Activated T-helper 1 cell treated with anti-CD3 and anti-CD28 coated beads, Interleukin-12 subunit alpha, Interleukin-12 subunit beta, Interleukin-2, Interleukin-4 antibody, amounts not matched to agents 30 ng/mL and 10 ng/mL and 1 ng/mL, durations not matched to agents 14 hours and 24 hours and 36 hours (primary cell): Measurements from ENCODE around the gene TENT5A. TPM values are rescaled to one million over a fixed set of nuclear protein-coding genes. Genes with fewer than 3 reads are reported as not detected.

Source experiments
- DNase-seq: peaks from one replicate; pipeline ENCODE4 v3.0.0; 2021; ENCODE audit warnings: low spot score
- H3K27ac Mint-ChIP-seq: one replicate; pipeline ENCODE4 v1.8.0; 2021; ENCODE audit warnings: mild to moderate bottlenecking, mixed read lengths
- H3K27me3 Mint-ChIP-seq: one replicate; pipeline ENCODE4 v1.8.0; 2022; ENCODE audit warnings: mild to moderate bottlenecking, moderate library complexity, mixed read lengths; ENCODE audit not compliant: insufficient read depth
- H3K36me3 Mint-ChIP-seq: one replicate; pipeline ENCODE4 v1.8.0; 2021; ENCODE audit warnings: low read depth, mixed read lengths
- H3K4me1 Mint-ChIP-seq: one replicate; pipeline ENCODE4 v1.8.0; 2021; ENCODE audit warnings: low read depth, mixed read lengths
- H3K4me3 Mint-ChIP-seq: one replicate; pipeline ENCODE4 v1.8.0; 2021; ENCODE audit warnings: mild to moderate bottlenecking, moderate library complexity, mixed read lengths
- H3K9me3 Mint-ChIP-seq: one replicate; pipeline ENCODE4 v1.8.0; 2021; ENCODE audit warnings: mixed read lengths
- intact Hi-C: fragments of 100-400 bp; cut with micrococcal nuclease; formaldehyde crosslinking; loops from one replicate; pipeline ENCODE4 v1.15.1; 2024
- total RNA-seq: library from RNA; stranded (reverse); gene quantifications from 2 replicates; pipeline ENCODE4 v1.2.3, GENCODE V29; 2022

The TENT5A gene
- total RNA-seq, 1 donor from 2014 or later, result 0.34 TPM

DNA sequence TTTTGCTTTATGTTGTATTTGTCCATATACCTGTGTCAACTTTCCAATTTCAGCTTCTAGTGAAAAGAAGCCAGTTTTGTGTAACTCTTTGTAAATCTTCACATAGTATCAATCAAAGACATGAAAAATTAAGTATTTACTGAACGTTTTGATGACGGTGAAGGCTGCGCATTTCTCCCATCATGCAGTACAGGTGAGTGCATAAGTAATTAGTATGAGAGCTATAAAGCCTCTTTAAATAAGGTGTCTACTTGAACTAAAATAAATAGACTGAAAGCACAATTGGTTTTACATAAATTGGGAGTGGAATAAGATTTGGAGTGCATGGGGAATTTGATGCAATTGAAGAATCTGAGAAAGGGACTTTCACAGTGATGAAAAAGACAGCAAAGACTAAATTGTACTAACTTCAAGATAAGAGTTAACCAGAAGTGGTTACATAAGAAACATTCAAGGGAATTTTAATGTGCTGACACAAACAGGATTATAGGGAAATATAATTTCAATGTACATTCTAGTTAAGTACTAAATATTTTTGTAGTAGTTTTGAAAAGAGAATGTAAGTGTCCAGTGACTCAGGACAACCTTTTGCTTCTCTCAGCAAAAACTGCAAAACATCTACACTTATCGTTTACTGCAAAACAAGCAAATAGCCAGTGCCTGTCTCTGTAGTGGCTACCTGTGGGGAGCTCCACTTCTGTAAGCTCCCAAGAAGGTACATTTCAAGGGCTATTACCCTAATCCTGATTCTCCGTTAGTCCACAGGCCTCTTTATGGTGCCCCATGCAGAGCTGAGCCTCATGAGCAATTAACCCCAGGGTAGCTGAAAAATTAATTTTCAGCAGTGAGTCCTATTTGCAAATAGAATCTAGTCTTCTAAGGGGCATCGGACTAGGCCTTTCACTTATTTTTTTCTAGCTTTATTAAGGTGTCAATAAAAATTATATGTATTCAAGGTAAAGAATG lies 13.0 kb downstream of the TENT5A start:
- H3K27me3 Mint-ChIP-seq, result no peaks in the 10 kb centered on the region

GRCh38 chr6:81736428-81736827 lies 16.1 kb downstream of the TENT5A start:
- no peak for DNase-seq
- Mint-ChIP-seq H3K9me3 (no peaks in the 10 kb centered on the region), H3K4me3 (no peak overlapping the region), H3K27ac (no peak overlapping the region), H3K4me1 (no peaks in the 10 kb centered on the region), H3K36me3 (no peaks in the 10 kb centered on the region), H3K27me3 (no peaks in the 10 kb centered on the region)
- intact Hi-C loops, result no loop called here

More for the DNA sequence above, 13.0 kb downstream of the TENT5A start:
- Mint-ChIP-seq H3K27ac (no peak overlapping the region), H3K36me3 (no peaks in the 10 kb centered on the region), H3K4me3 (no peak overlapping the region), H3K9me3 (no peaks in the 10 kb centered on the region), H3K4me1 (no peaks in the 10 kb centered on the region)
- no peak for DNase-seq
- intact Hi-C loops, result no loop called here

DNA sequence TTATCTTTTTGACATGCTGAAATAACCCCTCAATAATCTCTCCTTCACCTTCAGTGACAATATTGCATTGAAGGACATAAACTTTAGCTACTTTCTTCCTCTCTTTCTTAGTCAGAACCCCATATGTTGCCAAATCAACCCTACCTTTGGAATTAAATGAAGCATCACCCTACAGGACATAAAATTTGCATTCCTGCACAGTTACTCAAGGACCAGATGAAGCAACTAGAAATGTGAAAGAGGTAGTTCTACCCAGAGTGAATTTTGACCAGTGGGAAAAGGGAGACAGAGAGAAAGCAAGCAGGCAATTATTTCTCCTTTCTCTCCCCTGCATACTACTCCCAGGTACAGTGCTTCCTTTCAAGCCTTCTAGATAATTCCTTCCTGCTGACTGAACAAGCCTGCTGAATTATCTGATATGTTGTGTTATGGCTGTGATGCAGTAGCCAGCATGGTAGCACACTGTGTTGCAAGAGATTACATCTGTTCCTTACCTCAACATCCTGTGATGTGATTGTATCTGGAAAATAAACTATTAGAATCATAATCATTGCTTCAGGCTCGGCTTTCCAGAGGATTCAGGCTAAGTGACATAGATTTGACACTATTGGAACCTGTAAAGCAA lies 16.6 kb downstream of the TENT5A start:
- H3K36me3 Mint-ChIP-seq, result no peaks in the 10 kb centered on the region
- no peaks in the 10 kb centered on the region for H3K27me3 Mint-ChIP-seq
- no peaks in the 10 kb centered on the region for H3K4me1 Mint-ChIP-seq
- no peak overlapping the region for H3K4me3 Mint-ChIP-seq
- no peak overlapping the region for H3K27ac Mint-ChIP-seq
- no peaks in the 10 kb centered on the region for H3K9me3 Mint-ChIP-seq
- no peak for DNase-seq
- intact Hi-C loops, result no loop called here

GRCh38 chr6:81734500-81735150 lies 17.9 kb downstream of the TENT5A start:
- intact Hi-C loops, result no loop called here
- no peaks in the 10 kb centered on the region for H3K9me3 Mint-ChIP-seq
- H3K36me3 Mint-ChIP-seq, result no peaks in the 10 kb centered on the region
- no peak overlapping the region for H3K4me3 Mint-ChIP-seq
- H3K27ac Mint-ChIP-seq, result no peak overlapping the region
- H3K4me1 Mint-ChIP-seq, result no peaks in the 10 kb centered on the region
- peaks cover 3% of the 10 kb centered on the region for H3K27me3 Mint-ChIP-seq
- no peak for DNase-seq

- intact Hi-C loops, result no loop called here
- no peak overlapping the region for H3K4me3 Mint-ChIP-seq
- no peaks in the 10 kb centered on the region for H3K36me3 Mint-ChIP-seq
- H3K4me1 Mint-ChIP-seq, result no peaks in the 10 kb centered on the region
- no peak overlapping the region for H3K27ac Mint-ChIP-seq
- no peak for DNase-seq
- no peaks in the 10 kb centered on the region for H3K9me3 Mint-ChIP-seq
- peaks cover 4% of the 10 kb centered on the region for H3K27me3 Mint-ChIP-seq
Measured at GRCh38 chr6:81734081-81734480, 18.4 kb downstream of the TENT5A start.

- intact Hi-C loops, result no loop called here
- H3K4me1 Mint-ChIP-seq, result peaks cover 8% of the 10 kb centered on the region
- H3K27me3 Mint-ChIP-seq, result peaks cover 4% of the 10 kb centered on the region
- H3K4me3 Mint-ChIP-seq, result no peak overlapping the region
- no peaks in the 10 kb centered on the region for H3K36me3 Mint-ChIP-seq
- no peaks in the 10 kb centered on the region for H3K9me3 Mint-ChIP-seq
- no peak overlapping the region for H3K27ac Mint-ChIP-seq
- DNase-seq, result no peak
Measured at GRCh38 chr6:81731814-81732213, 20.7 kb downstream of the TENT5A start.

DNA sequence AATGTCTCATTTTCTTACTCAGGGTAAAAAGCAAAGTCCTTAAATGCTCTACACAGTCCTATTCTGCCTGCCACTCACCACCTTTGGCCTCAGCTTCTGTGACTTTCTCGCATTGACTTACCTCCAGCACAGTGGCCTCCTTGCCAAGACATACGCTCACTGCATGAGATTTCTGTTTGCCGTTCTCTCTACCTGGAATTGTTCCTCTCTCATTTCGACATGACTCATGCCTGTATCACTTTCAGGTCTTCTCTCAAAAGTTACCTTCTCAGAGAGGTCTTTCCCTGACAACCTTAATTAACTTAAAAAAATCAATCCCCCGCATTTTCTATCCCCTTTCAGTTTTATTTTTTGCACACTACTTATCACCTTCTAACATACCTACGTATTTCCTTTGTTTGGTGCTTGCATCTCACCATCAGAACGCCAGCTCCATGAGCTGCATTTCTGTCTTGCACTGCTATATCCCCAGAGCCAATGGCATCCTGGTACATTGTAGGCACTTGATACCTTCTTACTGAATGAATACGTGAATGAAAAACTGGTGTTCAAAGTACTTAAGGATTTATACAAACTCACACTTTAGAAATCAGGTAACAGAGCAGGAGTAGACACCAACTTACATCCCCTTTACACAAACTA lies 24.5 kb downstream of the TENT5A start:
- no peak for DNase-seq
- H3K9me3 Mint-ChIP-seq, result no peaks in the 10 kb centered on the region
- H3K27me3 Mint-ChIP-seq, result peaks cover 4% of the 10 kb centered on the region
- no peak overlapping the region for H3K27ac Mint-ChIP-seq
- H3K36me3 Mint-ChIP-seq, result no peaks in the 10 kb centered on the region
- intact Hi-C loops, result no loop called here
- no peak overlapping the region for H3K4me3 Mint-ChIP-seq
- H3K4me1 Mint-ChIP-seq, result peaks cover 8% of the 10 kb centered on the region

DNA sequence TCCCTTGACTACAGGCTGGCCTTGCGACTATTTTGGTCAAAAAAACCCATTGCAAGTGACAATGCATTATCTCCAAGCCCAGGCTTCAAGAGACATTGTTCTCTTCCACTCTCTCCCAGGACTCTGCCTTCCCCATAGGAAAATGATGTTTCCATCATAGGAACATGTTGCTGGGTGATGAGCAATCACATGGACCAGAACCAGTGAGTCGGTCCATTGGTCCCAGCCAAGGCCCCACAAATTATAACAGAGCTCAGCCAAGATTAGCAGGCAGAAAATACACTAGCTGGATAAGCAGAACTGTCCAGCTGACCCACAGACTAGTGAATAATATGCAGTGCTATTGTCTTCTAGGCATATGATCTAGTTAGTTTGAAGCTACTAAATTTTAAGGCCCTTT lies 27.4 kb downstream of the TENT5A start:
- DNase-seq, result no peak
- H3K36me3 Mint-ChIP-seq, result no peaks in the 10 kb centered on the region
- intact Hi-C loops, result no loop called here
- H3K9me3 Mint-ChIP-seq, result no peaks in the 10 kb centered on the region
- H3K4me3 Mint-ChIP-seq, result no peak overlapping the region
- H3K4me1 Mint-ChIP-seq, result peaks cover 8% of the 10 kb centered on the region
- no peak overlapping the region for H3K27ac Mint-ChIP-seq
- peaks cover 4% of the 10 kb centered on the region for H3K27me3 Mint-ChIP-seq

DNA sequence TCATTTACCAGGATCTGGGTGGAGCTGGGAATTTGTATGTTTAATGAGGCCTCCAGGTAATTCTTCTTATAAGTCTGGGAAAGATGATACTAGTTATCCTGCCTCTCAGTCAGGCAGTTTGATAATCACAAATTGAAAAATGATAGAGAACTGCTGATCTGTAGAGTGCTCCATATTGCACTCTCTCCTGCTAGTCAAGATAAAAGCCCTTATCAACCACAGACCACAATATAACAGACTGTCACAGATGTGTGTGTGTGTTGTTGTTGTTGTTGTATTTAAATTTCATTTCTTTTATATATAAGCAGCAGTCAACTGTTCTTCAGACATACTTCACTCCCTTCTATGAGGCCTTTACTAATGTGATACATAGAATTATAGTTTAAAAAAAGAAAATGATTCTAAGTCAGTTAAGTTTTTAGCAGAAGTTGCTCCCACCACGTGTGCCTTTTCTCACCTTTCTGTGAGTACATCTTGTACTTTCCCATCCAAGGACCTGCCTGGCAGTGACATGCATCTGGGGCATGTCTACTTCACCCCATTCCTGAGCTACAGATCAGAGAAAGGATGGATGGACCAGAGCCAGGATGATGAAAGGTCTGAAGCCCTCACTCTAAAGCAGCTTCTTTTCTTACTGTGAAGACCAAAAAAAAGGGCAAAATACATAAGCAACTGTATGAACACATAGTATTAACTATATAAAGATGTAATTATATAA lies 29.8 kb downstream of the TENT5A start:
- Mint-ChIP-seq H3K27me3 (no peaks in the 10 kb centered on the region), H3K4me1 (peaks cover 1% of the 10 kb centered on the region), H3K9me3 (no peaks in the 10 kb centered on the region), H3K36me3 (no peaks in the 10 kb centered on the region), H3K27ac (no peak overlapping the region), H3K4me3 (no peak overlapping the region)
- intact Hi-C loops, result no loop called here
- DNase-seq, result no peak

DNA sequence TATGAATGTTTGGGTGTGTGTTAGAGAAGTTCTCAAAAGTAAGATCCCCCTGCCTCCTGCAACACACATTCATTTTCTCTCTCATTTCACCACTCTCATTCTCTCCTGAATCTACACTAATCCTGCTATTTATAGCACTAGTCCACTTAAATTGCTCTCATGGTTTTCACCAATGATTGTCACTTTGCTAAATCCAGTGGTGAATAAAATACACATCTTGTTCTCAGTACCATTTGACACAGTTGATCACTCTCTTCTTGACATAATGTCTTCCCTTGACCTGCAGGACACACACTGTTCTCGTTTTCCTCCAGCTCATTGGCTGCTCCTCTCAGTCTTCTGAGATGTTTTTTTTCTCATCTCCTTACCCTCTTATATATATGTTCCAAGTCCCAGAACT lies 32.1 kb downstream of the TENT5A start:
- DNase-seq, result no peak
- Mint-ChIP-seq H3K4me1 (no peaks in the 10 kb centered on the region), H3K4me3 (no peak overlapping the region), H3K36me3 (no peaks in the 10 kb centered on the region), H3K9me3 (no peaks in the 10 kb centered on the region), H3K27me3 (no peaks in the 10 kb centered on the region), H3K27ac (no peak overlapping the region)
- intact Hi-C loops, result no loop called here

GRCh38 chr6:81718126-81718525 lies 34.4 kb downstream of the TENT5A start:
- intact Hi-C loops, result no loop called here
- H3K9me3 Mint-ChIP-seq, result no peaks in the 10 kb centered on the region
- no peak for DNase-seq
- no peaks in the 10 kb centered on the region for H3K27me3 Mint-ChIP-seq
- no peaks in the 10 kb centered on the region for H3K36me3 Mint-ChIP-seq
- H3K27ac Mint-ChIP-seq, result no peak overlapping the region
- H3K4me1 Mint-ChIP-seq, result no peaks in the 10 kb centered on the region
- H3K4me3 Mint-ChIP-seq, result no peak overlapping the region

GRCh38 chr6:81714684-81715083 lies 37.8 kb downstream of the TENT5A start:
- Mint-ChIP-seq H3K27me3 (no peaks in the 10 kb centered on the region), H3K4me1 (no peaks in the 10 kb centered on the region), H3K9me3 (no peaks in the 10 kb centered on the region), H3K36me3 (no peaks in the 10 kb centered on the region), H3K27ac (no peak overlapping the region), H3K4me3 (no peak overlapping the region)
- intact Hi-C loops, result no loop called here
- DNase-seq, result no peak
